Upper lobe of right lung (tissue), 1 donor: ENCODE results near the gene RAB3GAP2. TPM values are rescaled to one million over a fixed set of nuclear protein-coding genes. Genes with fewer than 3 reads are reported as not detected.
"Not testable (repeated sequence)": the region's sequence is repeated elsewhere in the genome, so short reads cannot be mapped to it uniquely, and the experiment has no call there.

Experiments
- ATAC-seq: fragments of 200-7000 bp; cut with Tn5 transposase; one replicate; pipeline ENCODE4 v1.9.1; 2020; ENCODE audit warnings: mild to moderate bottlenecking, moderate library complexity
- DNase-seq: peaks from one replicate; pipeline ENCODE4 v3.0.0-alpha.2; 2020
- H3K27ac ChIP-seq: fragments of 200-600 bp; one replicate; pipeline ENCODE4 v1.8.0; 2022
- H3K27me3 ChIP-seq: fragments of 200-600 bp; one replicate; pipeline ENCODE4 v1.8.0; 2022; ENCODE audit warnings: mild to moderate bottlenecking
- H3K36me3 ChIP-seq: fragments of 200-600 bp; one replicate; pipeline ENCODE4 v1.8.0; 2022
- H3K4me1 ChIP-seq: fragments of 200-600 bp; one replicate; pipeline ENCODE4 v1.8.0; 2022
- H3K4me3 ChIP-seq: fragments of 200-600 bp; one replicate; pipeline ENCODE4 v1.8.0; 2022; ENCODE audit warnings: mild to moderate bottlenecking
- H3K9me3 ChIP-seq: fragments of 200-600 bp; one replicate; pipeline ENCODE4 v1.8.0; 2022
- intact Hi-C: fragments of 100-400 bp; cut with DNase I; formaldehyde crosslinking; loops from one replicate; pipeline ENCODE4 v1.11.0; 2022
- total RNA-seq: library from RNA; stranded (reverse); fragmentation: NEBNext Ultra II Directional; extraction: Animal tissue kit (Norgen Biotek cat#: 25700); gene quantifications from one replicate; pipeline ENCODE4 v1.2.1, GENCODE V29; 2021
- TF ChIP-seq, protein P1 (sequence below): fragments of 200-600 bp; IDR thresholded peaks from one replicate; pipeline ENCODE4 v1.8.0; 2022; ENCODE audit warnings: antibody characterized with exemption
- donor health status: DM: no; HTN: yes; CAD: no; lungs with severe emphysema.

RAB3GAP2 gene
- total RNA-seq, 1 donor from 2014 or later = 39.2 TPM

DNA sequence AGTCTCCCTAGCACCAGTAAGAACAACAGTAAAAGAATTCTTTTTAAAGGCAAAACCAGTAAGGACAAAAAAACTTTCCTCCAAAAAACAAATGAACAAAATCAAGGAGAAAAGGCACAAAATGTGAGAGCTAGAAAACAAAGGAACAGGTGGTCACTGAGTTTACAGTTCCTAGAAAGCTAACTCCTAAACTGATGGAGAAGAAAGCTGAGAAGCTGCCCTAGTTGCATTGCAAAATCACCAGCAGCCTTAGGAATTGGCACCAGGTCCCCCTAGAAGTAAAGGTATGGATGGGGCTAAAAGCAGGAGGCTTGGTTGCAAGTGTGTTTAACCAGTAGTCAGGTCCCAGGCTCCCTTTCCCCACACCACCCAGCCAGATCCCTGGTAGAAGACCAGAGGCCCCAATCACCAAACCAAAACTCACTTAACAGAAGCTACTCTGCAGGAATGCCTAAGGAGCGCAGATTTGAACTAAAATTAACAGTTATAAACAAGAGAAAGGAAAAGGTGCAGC is 47.6 kb downstream of the RAB3GAP2 start:
- DNase-seq (no peak), ATAC-seq (no peak)
- peaks cover 12% of the 10 kb centered on the region for H3K36me3 ChIP-seq
- H3K27ac ChIP-seq = no peak overlapping the region
- H3K4me3 ChIP-seq = no peak overlapping the region
- TF ChIP-seq, protein P1, sequence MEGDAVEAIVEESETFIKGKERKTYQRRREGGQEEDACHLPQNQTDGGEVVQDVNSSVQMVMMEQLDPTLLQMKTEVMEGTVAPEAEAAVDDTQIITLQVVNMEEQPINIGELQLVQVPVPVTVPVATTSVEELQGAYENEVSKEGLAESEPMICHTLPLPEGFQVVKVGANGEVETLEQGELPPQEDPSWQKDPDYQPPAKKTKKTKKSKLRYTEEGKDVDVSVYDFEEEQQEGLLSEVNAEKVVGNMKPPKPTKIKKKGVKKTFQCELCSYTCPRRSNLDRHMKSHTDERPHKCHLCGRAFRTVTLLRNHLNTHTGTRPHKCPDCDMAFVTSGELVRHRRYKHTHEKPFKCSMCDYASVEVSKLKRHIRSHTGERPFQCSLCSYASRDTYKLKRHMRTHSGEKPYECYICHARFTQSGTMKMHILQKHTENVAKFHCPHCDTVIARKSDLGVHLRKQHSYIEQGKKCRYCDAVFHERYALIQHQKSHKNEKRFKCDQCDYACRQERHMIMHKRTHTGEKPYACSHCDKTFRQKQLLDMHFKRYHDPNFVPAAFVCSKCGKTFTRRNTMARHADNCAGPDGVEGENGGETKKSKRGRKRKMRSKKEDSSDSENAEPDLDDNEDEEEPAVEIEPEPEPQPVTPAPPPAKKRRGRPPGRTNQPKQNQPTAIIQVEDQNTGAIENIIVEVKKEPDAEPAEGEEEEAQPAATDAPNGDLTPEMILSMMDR = no peak
- intact Hi-C loops = no loop called here
- no peaks in the 10 kb centered on the region for H3K9me3 ChIP-seq
- H3K4me1 ChIP-seq = peaks cover 6% of the 10 kb centered on the region
- H3K27me3 ChIP-seq = no peaks in the 10 kb centered on the region

DNA sequence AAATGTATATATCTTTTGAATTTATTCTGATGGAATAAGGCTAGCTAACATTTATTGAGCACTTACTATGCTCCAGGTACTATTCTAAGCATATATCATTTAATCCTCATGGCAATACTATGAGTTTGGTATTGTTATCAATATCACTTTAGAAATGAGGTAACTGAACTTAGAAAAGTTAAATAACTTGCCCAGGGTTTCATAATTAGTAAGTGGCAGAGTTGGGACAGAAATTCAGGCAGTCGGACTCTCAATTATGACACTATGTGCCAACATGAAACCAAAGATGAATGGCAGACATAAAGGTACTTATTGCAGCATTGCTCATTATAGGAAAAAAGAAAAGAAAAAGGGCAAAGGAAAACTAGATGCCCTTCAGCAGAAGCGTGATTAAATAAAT is 48.2 kb downstream of the RAB3GAP2 start:
- intact Hi-C loops = no loop called here
- ATAC-seq = no peak
- no peaks in the 10 kb centered on the region for H3K9me3 ChIP-seq

DNA sequence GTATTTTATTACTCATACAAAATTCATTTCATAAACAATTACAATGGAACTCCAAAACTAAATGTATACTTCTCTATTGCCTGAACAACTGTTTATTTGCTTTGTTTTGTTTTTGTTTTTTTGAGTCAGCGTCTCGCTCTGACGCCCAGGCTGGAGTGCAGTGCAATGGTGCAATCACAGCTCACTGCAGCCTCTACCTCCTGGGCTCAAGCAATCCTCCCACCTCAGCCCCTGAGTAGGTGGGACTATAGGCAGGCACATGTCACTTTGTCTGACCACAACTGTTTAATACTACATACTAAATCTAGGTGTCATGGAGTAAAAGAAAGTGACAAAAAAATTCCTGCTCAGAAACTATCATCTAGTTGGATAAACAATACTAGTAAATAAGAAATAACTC is 49.3 kb downstream of the RAB3GAP2 start:
- TF ChIP-seq, protein P1 = no peak
- Histone ChIP-seq H3K27me3 (no peaks in the 10 kb centered on the region), H3K36me3 (peaks cover 11% of the 10 kb centered on the region), H3K27ac (no peak overlapping the region), H3K4me3 (no peak overlapping the region), H3K9me3 (no peaks in the 10 kb centered on the region), H3K4me1 (peaks cover 6% of the 10 kb centered on the region)
- DNase-seq (no peak), ATAC-seq (no peak)
- intact Hi-C loops = no loop called here

More for the DNA sequence above, 48.2 kb downstream of the RAB3GAP2 start:
- Histone ChIP-seq H3K4me3 (no peak overlapping the region), H3K4me1 (peaks cover 6% of the 10 kb centered on the region), H3K27me3 (no peaks in the 10 kb centered on the region), H3K27ac (no peak overlapping the region), H3K36me3 (peaks cover 11% of the 10 kb centered on the region)
- no peak for DNase-seq
- TF ChIP-seq, protein P1 = no peak

DNA sequence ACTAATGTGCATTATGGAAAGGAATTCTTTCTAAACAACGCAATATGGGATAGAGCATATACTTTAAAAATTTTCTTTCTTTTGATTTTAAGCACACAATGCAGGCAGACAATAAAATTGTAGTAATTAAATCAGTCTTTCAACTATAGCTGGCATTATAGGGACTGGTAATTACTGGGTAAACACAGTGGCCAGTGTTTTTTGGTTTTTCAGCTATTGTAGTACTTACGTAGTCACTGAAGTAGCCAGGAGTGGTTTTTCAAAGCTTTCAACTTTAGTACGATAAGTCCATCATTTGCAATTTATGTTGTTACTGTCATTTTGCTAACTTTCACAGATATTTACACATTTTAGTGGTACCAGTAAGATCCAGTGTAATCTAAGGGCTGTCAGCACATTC is 50.6 kb downstream of the RAB3GAP2 start:
- DNase-seq (no peak), ATAC-seq (no peak)
- Histone ChIP-seq H3K36me3 (peaks cover 5% of the 10 kb centered on the region), H3K9me3 (no peaks in the 10 kb centered on the region), H3K27me3 (no peaks in the 10 kb centered on the region), H3K27ac (no peak overlapping the region), H3K4me1 (no peaks in the 10 kb centered on the region), H3K4me3 (no peak overlapping the region)
- intact Hi-C loops = no loop called here
- TF ChIP-seq, protein P1 = no peak

DNA sequence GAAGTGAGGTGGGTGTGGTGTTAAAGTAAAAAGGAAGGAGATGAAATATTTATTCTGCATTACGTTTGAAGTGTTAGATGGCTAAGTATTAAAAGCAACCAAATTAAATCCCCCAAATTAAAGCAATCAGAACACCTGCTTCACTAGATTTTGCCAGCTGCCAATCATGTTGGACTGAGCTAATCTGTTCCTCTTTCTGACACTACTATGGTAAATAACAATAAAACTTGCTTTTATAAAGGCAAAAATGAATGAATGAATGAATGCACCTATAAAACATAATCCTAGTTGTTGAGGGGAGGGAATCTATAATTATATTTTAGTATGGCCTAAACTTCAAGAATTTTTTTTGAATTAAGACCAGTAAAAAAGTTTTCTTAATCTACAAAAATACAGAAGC is 51.0 kb downstream of the RAB3GAP2 start:
- Histone ChIP-seq H3K9me3 (no peaks in the 10 kb centered on the region), H3K27ac (no peak overlapping the region), H3K36me3 (peaks cover 5% of the 10 kb centered on the region), H3K4me3 (no peak overlapping the region), H3K4me1 (no peaks in the 10 kb centered on the region), H3K27me3 (no peaks in the 10 kb centered on the region)
- intact Hi-C loops = no loop called here
- DNase-seq (no peak), ATAC-seq (no peak)
- TF ChIP-seq, protein P1 = no peak

DNA sequence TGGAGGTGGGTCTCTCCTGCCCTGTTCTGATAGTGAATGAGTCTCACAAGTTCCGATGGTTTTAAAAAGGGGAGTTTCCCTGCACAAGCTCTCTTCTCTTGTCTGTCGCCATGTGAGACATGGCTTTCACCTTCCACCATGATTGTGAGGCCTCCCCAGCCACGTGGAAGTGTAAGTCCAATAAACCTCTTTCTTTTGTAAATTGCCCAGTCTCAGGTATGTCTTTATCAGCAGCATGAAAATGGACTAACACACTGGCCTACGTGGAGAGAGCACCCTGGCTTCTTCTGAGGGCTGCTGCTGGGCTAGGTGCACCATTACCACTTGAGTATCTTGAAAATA is 51.6 kb downstream of the RAB3GAP2 start:
- ATAC-seq, DNase-seq, H3K4me3 ChIP-seq, H3K4me1 ChIP-seq, intact Hi-C loops, H3K36me3 ChIP-seq, H3K9me3 ChIP-seq, H3K27ac ChIP-seq, H3K27me3 ChIP-seq: not testable (repeated sequence)
